ENCODE results near the gene LRRC15. TPM values are rescaled to one million over a fixed set of nuclear protein-coding genes. Genes with fewer than 3 reads are reported as not detected.

The LRRC15 gene
- total and polyA plus RNA-seq, 2 donors (not counting 3 experiments of a cell fraction or from before 2014, with no cell fraction given) = not detected

DNA sequence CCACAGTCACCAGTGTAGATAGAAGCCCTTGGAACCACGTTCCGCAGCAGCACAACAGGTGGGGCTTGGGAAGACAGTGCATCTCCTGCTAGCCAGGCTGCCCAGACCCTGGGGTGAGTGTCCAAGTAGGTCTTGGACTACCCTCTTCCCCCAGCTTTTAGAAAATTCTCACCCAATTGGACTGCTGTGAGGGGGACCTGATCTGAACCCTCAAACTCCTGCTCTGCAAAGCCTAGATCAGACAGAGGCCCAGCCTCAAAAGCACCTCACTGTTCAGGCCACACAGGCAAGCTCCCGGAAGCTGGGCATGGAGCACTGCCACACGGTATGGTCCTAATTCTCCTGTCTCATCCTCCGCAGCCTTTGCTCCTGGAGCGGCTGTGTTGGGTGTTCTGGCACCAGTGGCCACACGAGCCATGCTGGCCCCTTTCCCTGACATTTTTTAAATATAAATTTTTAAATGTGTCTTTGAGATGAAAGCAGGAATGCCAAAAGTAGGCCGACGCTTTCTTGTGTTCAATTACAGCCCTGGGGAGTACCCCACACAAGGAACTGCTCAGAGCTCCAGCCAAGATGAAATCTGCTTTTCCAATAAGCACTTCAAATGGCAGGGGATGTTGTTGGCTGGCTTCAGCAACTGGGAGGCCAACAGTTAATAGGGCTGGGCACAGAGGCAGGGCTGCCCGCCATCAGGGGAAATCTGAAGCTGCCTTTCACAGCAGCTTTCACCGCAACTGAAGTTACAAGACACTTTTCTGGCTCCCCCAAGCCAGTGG lies 59.3 kb downstream of the LRRC15 start:
- BruUV-seq (replicated peaks) = no TSS peak
- intact Hi-C loops (cut with micrococcal nuclease) (no loop called here), dilution Hi-C loops (cut with MboI; ENCODE audit: extremely low pct_ligation_motif_present, low sequenced_read_pairs) (loop anchor here (25.0 kb wide), 1 partner anchor 548 kb away; no protein-coding TSS in a partner anchor)
- Histone ChIP-seq H3K4me3 (replicated peaks in 1 of 3; ENCODE audit: insufficient read depth in 1 of 3, low read depth in 1 of 3, low read length in 3 of 3) (no peak overlapping the region), H3K79me2 (ENCODE audit: control insufficient read depth, insufficient read depth, low read length) (no peaks in the 10 kb centered on the region), H3K4me2 (ENCODE audit: insufficient read depth, low read length) (no peak overlapping the region), H2AFZ (ENCODE audit: low read depth, low read length) (no peak overlapping the region), H3K27me3 (ENCODE audit: control insufficient read depth in 2 of 2, insufficient read depth in 2 of 2, low read length in 2 of 2) (no peaks in the 10 kb centered on the region), H3K9me3 (replicated peaks; ENCODE audit: control insufficient read depth, insufficient read depth, low read length) (no peaks in the 10 kb centered on the region), H3K9ac (replicated peaks; ENCODE audit: extremely low read depth, insufficient read depth, low read length) (no peak overlapping the region), H3K9me1 (replicated peaks; ENCODE audit: control insufficient read depth, extremely low read depth, insufficient read depth, low read length) (no peaks in the 10 kb centered on the region), H3K4me1 (ENCODE audit: control insufficient read depth, extremely low read depth, insufficient read depth, low read length) (peaks cover 19% of the 10 kb centered on the region), H4K20me1 (replicated peaks; ENCODE audit: control insufficient read depth, extremely low read depth, insufficient read depth, low read length) (no peaks in the 10 kb centered on the region), H3K36me3 (ENCODE audit: control insufficient read depth in 2 of 2, extremely low read depth in 1 of 2, insufficient read depth in 2 of 2, low read length in 2 of 2) (no peaks in the 10 kb centered on the region), H3K27ac (ENCODE audit: insufficient read depth, low read depth, low read length) (no peak overlapping the region)
- ChIA-PET POLR2A (no interaction called here), CTCF (interaction anchor here (0.7 to 4.4 kb wide), 7 partner anchors 12 to 529 kb away, joined by 3 to 25 read pairs (median 3); no protein-coding TSS in a partner anchor)
- no peak for DNase-seq (ENCODE audit: low read depth, low spot score)
- TF ChIP-seq POLR2A (IDR thresholded peaks at IDR 0.05; ENCODE audit: low read depth, low read length) (no peak), EZH2 (IDR thresholded peaks at IDR 0.05; ENCODE audit: borderline replicate concordance, low read depth, low read length, severe bottlenecking) (no peak), MYC (IDR thresholded peaks at IDR 0.05; ENCODE audit: low read depth, low read length) (no peak), JUN (IDR thresholded peaks at IDR 0.05; ENCODE audit: borderline replicate concordance, insufficient read depth, insufficient read length, low read depth) (no peak), POLR2AphosphoS5 (IDR thresholded peaks at IDR 0.05; ENCODE audit: insufficient read depth, low read depth, low read length) (no peak), GATA2 (IDR thresholded peaks at IDR 0.05; ENCODE audit: insufficient read depth, insufficient read length, low read depth, low read length) (no peak), FOS (IDR thresholded peaks at IDR 0.05; ENCODE audit: borderline replicate concordance, insufficient read depth, low read length) (no peak), MAX (IDR thresholded peaks at IDR 0.05; ENCODE audit: insufficient read depth, insufficient read length) (no peak)
- TF ChIP-seq, protein P1, sequence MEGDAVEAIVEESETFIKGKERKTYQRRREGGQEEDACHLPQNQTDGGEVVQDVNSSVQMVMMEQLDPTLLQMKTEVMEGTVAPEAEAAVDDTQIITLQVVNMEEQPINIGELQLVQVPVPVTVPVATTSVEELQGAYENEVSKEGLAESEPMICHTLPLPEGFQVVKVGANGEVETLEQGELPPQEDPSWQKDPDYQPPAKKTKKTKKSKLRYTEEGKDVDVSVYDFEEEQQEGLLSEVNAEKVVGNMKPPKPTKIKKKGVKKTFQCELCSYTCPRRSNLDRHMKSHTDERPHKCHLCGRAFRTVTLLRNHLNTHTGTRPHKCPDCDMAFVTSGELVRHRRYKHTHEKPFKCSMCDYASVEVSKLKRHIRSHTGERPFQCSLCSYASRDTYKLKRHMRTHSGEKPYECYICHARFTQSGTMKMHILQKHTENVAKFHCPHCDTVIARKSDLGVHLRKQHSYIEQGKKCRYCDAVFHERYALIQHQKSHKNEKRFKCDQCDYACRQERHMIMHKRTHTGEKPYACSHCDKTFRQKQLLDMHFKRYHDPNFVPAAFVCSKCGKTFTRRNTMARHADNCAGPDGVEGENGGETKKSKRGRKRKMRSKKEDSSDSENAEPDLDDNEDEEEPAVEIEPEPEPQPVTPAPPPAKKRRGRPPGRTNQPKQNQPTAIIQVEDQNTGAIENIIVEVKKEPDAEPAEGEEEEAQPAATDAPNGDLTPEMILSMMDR (IDR thresholded peaks at IDR 0.05; ENCODE audit: extremely low read depth in 1 of 2, insufficient read depth in 1 of 2, low read depth in 1 of 2, low read length in 2 of 2) = no peak
- FAIRE-seq = no peak
